ENCODE measurements around the gene TTC22. TPM values are rescaled to one million over a fixed set of nuclear protein-coding genes. Genes with fewer than 3 reads are reported as not detected.

Gene TTC22
- total RNA-seq, 1 donor = not detected

Other genes starting within 250 kb of the TTC22 start
- gene FAM151A, start 177.8 kb downstream of the TTC22 start, total RNA-seq = not detected in 2 replicates
- gene MROH7, start 159.5 kb downstream of the TTC22 start, total RNA-seq = under 0.01 TPM in 1 of 2 replicates, not detected in the other
- 19.3 and 22.9 TPM in 2 replicates for gene TTC4, start 85.5 kb downstream of the TTC22 start, total RNA-seq
- 4.5 and 5.6 TPM in 2 replicates for gene PARS2, start 36.8 kb downstream of the TTC22 start, total RNA-seq
- gene DHCR24, start 85.9 kb upstream of the TTC22 start, total RNA-seq = 186 and 297 TPM in 2 replicates
- not detected in 2 replicates for gene TMEM61, start 179.3 kb upstream of the TTC22 start, total RNA-seq
- gene BSND, start 197.6 kb upstream of the TTC22 start, total RNA-seq = not detected in 2 replicates
- 2.6 and 9.1 TPM in 2 replicates for gene PCSK9, start 238.2 kb upstream of the TTC22 start, total RNA-seq

All from fibroblast of villous mesenchyme (primary cell).